Fibroblast of lung (primary cell): ENCODE measurements around the gene TTF2.

Source experiments
- CTCF ChIP-seq, 2 donors: IDR thresholded peaks in 1 of 2; conservative IDR thresholded peaks in 1 of 2; 1 replicate in 1 of 2; 2 replicates in 1 of 2; pipeline ENCODE4 v1.5.1; 2011 to 2012; ENCODE audit warnings: low read length in 2 of 2, control low read depth in 1 of 2, inconsistent platforms in 1 of 2, low read depth in 1 of 2, mild to moderate bottlenecking in 1 of 2
- EZH2 ChIP-seq: IDR thresholded peaks from 2 replicates; pipeline ENCODE4 v1.5.1; 2012; ENCODE audit warnings: low read length, control low read depth, mild to moderate bottlenecking; ENCODE audit errors: missing control alignments

DNA sequence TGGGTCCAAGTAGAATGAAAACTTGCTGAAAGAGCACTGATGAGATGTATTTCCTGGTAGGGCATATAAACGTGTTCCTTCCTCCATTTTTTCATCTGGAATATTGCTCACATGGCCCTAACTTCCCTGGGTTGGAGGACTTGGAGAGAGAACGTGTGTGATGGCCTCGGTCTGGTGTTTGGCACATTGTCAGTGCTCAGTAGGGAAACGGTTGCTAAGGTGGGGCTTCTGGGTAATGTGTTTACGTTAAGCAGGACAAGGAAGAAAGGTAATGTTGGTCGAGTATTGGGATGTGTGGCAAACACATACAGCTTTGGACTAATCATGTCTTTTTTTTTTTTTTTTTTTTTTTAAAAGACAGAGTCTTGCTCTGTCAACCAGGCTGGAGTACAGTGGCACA lies 6.2 kb downstream of the TTF2 start:
- TF ChIP-seq CTCF (conservative IDR thresholded peaks at IDR 0.05 in 1 of 2, IDR thresholded peaks at IDR 0.05 in 1 of 2; ENCODE audit: low read depth in 1 of 2, low read length in 2 of 2) (no peak), EZH2 (no peak)
